Measurements from ENCODE around the gene FREY1. TPM values are rescaled to one million over a fixed set of nuclear protein-coding genes. Genes with fewer than 3 reads are reported as not detected.
A peak's percentile ranks its signal among the peaks of the same experiment; 100 is the strongest.

Gene FREY1
- total RNA-seq, 4 donors from 2014 or later, result 1.6 TPM; not detected in 3

GRCh38 chr11:45872651-45873356 is 34.3 kb downstream of the FREY1 start:
- H3K27me3 ChIP-seq, result no peaks in the 10 kb centered on the region
- H3K4me3 ChIP-seq, result no peak overlapping the region
- no peaks in the 10 kb centered on the region for H3K9me3 ChIP-seq
- no peak for TF ChIP-seq POLR2A (IDR thresholded peaks at IDR 0.05)
- peak; percentile 32 to 48 (median 44) for TF ChIP-seq CTCF (IDR thresholded peaks at IDR 0.05)
- no peaks in the 10 kb centered on the region for H3K36me3 ChIP-seq
- H3K27ac ChIP-seq, result peak overlapping the region in 1 of 2 donors; percentile 15
- DNase-seq, result no peak
- H3K4me1 ChIP-seq, result no peaks in the 10 kb centered on the region
- intact Hi-C loops (cut with DNase I; ENCODE audit: low total_unique reads), result no loop called here

- no peaks in the 10 kb centered on the region for H3K4me1 ChIP-seq
- no peaks in the 10 kb centered on the region for H3K27me3 ChIP-seq
- no peaks in the 10 kb centered on the region for H3K9me3 ChIP-seq
- no peak overlapping the region for H3K4me3 ChIP-seq
- TF ChIP-seq POLR2A (IDR thresholded peaks at IDR 0.05) (no peak), CTCF (IDR thresholded peaks at IDR 0.05) (no peak)
- no peak overlapping the region for H3K27ac ChIP-seq
- H3K36me3 ChIP-seq, result no peaks in the 10 kb centered on the region
- intact Hi-C loops (cut with DNase I; ENCODE audit: low total_unique reads), result no loop called here
- DNase-seq, result no peak
Measured at GRCh38 chr11:45871638-45872037, 35.4 kb downstream of the FREY1 start.

GRCh38 chr11:45870706-45871105 is 36.4 kb downstream of the FREY1 start:
- Histone ChIP-seq H3K9me3 (no peaks in the 10 kb centered on the region), H3K27ac (no peak overlapping the region), H3K27me3 (no peaks in the 10 kb centered on the region), H3K4me3 (no peak overlapping the region), H3K36me3 (no peaks in the 10 kb centered on the region), H3K4me1 (no peaks in the 10 kb centered on the region)
- TF ChIP-seq CTCF (IDR thresholded peaks at IDR 0.05) (no peak), POLR2A (IDR thresholded peaks at IDR 0.05) (no peak)
- no peak for DNase-seq
- intact Hi-C loops (cut with DNase I; ENCODE audit: low total_unique reads), result no loop called here

- Histone ChIP-seq H3K27ac (no peak overlapping the region), H3K27me3 (no peaks in the 10 kb centered on the region), H3K36me3 (no peaks in the 10 kb centered on the region), H3K4me1 (no peaks in the 10 kb centered on the region), H3K9me3 (no peaks in the 10 kb centered on the region), H3K4me3 (no peak overlapping the region)
- intact Hi-C loops (cut with DNase I; ENCODE audit: low total_unique reads), result no loop called here
- no peak for TF ChIP-seq POLR2A (IDR thresholded peaks at IDR 0.05)
- TF ChIP-seq CTCF (IDR thresholded peaks at IDR 0.05), result no peak
- DNase-seq, result no peak
Measured at GRCh38 chr11:45869551-45869950, 37.5 kb downstream of the FREY1 start.

GRCh38 chr11:45864041-45864440 is 43.0 kb downstream of the FREY1 start:
- Histone ChIP-seq H3K4me1 (peaks cover 5 to 11% of the 10 kb centered on the region in 2 donors), H3K27me3 (no peaks in the 10 kb centered on the region), H3K4me3 (no peak overlapping the region), H3K9me3 (no peaks in the 10 kb centered on the region), H3K36me3 (no peaks in the 10 kb centered on the region), H3K27ac (no peak overlapping the region)
- DNase-seq, result no peak
- TF ChIP-seq POLR2A (IDR thresholded peaks at IDR 0.05), result no peak
- no peak for TF ChIP-seq CTCF (IDR thresholded peaks at IDR 0.05)
- intact Hi-C loops (cut with DNase I; ENCODE audit: low total_unique reads), result no loop called here
